Activated CD8-positive, alpha-beta memory T cell treated with anti-CD3 and anti-CD28 coated beads, Interleukin-2, amount 50 U/mL, for 1 hour (primary cell): ENCODE results near the gene C11orf21.
A peak's percentile ranks its signal among the peaks of the same experiment; 100 is the strongest.

ENCODE experiments used
- DNase-seq: peaks from one replicate; pipeline ENCODE4 v3.0.0-alpha.2; 2020; ENCODE audit errors: extremely low read depth

C11orf21 gene

DNA sequence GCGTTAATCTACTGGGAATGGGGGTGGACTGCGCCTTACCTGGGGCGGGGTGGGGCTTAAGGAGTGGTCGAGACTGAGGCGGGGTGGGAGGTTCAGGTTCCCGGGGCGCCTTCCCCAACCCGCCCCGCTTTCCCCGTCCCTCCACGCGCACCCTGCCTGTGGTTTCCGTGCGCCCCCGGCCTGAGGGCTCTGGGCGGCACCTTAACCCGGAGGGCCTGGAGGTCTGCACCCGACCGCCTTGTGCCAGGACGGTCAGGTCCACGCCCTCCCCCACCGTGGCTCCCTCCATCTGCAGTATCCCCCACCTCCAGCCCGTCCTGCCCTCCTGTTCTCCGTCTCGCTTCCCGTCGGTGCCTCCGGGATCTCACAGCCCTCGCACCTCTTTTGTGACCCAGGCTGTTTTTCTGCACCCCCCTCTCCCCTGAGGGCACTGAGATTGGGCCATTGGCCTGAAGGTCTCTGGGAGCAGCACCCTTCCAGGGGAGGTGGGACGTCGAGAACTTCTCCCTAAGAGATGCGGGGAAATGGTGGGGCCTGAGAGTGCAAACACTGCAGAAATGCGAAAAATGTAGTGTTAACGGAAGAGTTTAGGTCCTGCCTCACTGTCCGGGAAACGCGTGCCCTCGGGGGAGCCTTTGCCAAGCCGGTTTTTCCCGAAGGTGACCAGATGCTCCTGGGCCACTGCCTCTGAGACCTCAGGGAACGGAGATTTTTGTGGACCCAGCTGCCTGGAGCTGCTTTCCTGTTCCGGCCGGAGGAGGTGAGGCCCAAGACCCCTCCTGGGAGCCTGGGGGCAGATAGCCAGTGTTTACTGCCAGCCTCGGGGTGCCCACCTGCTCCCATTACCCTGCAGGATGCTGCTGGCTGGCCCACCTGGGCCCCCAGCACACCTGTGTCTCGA is 30.1 kb downstream of the C11orf21 start:
- DNase-seq: no peak

DNA sequence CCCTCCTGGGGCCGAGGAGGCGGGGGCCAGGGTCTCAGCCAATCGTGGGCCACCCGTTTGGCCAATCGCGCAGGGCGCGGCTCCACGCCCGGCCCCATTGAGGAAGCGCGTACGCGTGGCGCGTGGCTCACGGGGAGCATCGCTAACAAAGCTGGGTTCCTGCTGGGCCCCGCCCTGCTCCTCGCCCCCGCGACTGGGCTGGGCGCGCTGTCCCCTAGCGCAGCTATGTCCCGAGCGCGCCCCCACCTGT is 30.7 kb downstream of the C11orf21 start:
- no peak for DNase-seq

DNA sequence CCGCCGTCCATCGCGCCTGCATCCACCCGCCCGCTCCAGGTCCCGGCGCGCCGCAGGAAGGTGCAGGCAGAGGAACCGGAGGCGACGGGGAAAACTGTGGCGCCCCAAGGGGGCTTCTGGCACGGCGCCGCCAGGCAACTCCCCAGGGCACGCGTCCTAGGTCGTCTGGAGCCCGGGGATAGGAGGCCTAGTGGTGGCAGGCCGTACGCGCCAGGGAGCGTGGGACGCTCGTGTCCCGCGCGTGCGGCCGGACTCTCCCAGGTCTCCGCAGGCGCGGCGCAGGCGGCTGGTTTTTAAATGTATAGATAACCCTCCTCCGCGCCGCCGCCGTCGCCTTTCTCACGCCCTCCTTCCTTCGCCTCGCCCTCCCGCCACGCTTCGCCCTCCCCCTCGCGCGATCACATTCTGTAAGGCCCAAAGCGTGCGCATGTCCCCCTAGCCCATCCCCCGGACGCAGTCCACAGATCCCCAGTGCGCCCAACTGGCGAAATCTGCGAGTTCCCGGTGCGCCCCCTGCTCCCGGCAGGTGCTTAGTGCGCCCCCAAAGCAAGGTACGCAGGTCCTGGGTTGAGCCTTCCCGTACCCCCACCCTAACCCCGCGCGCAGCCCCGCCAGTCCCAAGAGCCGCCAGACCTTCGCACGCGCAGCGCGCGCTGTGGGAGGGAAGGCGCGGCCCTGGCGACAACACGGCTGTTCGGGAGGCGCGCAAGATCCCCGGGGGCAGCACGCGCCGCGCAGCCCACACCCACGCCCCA is 31.2 kb downstream of the C11orf21 start, which contains the start of gene ASCL2:
Gene ASCL2 (minus strand): TSS at position 267 of the 755 bp plus-strand sequence. CDS start 256 bp downstream, at position 11.
- DNase-seq: no peak

DNA sequence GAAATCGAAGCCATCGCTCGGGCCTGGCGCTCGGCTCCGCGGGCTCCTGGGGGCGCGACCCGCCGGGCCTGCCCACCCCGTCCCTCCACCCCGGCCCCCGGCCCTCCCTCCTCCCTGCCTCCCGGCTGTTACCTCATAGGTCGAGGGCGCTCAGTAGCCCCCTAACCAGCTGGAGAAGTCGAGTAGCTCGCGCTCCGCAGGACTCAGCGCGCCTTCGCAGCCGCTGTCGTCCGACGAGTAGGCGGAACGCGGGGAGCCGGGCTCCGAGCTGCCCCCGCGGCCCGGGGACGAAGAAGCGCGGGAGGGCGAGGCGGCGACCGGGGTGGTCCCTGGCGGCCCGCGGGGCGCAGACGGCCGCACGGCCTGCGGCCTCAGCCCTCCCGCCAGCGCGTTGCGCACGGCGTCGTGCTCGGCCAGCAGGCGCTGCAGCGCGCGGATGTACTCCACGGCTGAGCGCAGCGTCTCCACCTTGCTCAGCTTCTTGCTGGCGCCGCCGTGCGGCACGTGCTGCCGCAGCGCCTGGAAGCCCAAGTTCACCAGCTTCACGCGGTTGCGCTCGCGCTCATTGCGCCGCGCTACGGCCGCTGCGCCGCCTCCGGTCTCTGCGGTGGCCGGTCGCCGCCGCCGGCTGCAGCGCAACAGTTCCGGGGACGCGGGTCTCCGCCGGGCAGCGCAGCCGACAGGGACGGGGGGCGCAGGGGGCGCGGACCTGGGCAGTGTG is 32.0 kb downstream of the C11orf21 start:
- DNase-seq: no peak

DNA sequence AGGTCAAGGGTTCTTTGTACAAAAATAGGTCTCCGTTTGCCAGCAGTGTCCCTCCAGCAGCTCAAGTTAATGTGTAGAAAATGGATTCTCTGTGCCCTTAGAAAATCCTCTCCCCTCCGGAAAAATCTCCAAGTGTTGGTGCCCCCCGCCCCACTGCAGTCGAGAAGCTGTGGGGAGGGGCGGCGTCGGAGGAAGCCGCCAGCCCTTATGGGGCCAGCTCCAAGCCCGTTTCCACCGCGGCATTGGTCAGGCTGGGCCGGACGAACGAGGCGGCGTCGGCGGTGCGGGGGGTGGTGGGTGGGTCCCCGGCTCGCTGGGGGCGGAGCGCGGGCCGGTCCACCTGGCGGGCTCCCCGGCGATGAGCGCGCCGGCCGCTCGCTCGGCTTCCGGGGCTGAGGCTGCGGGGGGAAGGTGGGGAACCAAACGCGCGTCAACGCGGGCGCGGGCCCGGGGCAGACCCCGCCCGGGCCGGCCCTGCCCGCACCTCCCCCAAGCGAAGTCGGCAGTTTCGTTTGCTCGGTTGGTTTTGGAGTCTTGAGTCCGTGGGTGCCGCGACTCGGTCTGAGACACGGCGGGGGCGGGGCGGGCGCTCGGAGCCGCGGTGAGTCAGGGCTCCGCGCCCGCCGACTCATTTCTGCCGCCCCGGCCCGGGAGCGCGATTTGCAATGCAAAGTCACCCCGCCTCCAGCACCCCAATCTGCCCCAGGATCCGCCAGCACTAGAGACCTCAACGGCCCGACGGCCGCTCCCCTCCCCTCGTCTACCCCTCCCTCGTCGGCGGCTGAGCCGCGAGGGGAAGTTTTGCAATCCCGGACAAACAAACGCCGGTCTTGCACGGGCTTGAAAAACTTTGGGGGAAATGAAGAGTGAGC is 32.8 kb downstream of the C11orf21 start:
- peak; percentile 29 for DNase-seq

DNA sequence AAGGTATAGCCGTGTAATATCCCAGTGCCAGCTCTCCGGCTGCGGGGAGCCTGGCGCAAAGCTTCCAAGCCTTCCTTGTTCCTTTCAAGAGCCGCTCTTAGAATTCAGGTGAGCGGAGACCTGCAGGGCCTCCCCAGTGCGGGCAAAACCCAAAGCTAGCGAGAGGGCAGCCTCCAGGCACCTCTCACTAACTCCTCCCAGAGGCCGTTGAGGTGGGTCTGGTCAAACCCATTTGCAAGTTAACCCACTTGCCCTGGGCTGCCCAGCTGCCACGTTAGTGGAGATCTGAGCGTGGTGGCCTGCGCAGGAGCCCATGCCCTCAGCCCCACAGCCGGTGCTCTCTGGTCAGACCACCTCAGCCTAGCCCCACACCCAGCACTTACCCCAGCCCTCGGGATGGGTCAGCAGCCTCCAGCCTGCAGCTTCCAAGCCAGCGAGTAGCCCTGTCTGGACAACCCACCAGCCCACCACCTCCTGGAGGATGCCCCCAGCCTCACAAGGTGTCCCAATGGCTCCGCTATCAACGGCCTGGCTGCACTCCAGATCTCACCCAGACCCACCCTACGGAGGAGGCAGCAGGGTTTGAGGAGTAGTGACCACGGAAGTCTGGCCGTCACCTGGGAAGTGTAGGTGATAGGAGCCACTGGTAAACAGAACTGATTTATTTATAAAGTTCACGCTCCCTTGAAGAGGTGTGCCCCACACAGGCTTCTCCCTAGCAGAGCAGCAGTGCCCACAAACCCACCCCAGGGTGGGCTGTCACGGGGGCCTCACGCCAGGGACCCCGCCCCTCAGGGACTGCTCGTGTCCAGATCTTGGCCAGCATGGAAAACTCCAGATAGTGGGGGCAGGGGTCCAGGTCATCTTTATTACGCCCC is 33.6 kb downstream of the C11orf21 start:
- no peak for DNase-seq

DNA sequence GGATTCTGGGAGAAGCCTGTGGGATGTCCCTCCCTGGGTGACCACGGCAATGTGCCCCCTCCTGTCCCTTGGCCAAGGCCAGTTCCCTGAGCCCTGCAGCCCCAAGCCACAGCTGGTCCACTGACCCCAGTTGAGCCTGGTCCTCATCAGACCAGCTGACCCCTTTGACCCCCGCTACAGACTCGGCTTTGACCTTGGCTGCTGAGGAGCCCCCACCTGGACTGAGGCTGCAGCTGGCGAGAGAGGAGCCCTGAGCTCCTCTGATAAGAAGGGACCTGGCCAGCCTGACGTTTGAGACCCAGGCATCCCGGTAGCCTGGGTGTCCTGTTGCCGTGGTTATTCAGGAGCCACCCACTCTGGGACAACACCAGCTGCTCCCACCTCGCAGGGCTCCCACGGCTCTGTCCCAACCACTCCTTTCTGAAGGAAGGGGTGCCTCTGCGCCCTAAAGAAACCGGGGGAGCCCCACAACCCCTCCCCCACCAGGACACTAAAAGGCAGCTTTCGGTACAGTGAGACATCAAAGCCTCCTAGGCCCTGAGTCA is 34.3 kb downstream of the C11orf21 start:
- no peak for DNase-seq

DNA sequence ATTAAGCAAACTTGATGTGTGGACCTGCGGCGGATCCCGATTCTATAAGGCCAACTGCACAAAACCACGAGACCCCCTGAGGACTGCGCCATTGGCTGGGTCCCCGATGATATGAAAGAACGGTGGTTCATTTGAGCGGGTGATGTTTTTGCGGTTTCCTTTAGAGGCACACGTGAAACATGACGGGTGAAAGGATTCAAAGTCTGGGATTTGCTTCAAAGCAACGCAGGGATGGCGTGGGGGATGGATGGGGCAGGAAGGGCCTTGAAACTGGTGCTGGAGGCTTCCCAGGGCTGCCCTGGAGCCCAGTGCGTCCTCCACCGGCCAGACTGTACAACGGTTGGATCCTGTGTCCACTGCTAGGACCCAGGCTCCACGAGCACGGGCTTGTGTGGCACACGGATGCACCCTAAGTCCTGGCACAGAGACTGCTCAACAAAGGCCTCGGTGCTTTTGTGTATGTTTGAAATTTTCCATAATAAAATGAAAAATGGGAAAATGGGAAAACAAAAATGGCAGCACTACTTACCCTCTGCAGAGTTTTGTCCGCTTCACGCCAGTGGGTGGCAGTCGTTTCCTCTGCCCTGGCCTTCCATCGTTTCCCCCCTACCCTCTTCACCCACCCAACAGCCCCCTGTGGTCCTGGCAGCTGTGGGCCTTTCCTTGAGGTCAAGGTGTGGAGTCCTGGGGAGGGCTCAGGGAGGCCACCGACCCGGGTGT is 35.0 kb downstream of the C11orf21 start:
- no peak for DNase-seq

DNA sequence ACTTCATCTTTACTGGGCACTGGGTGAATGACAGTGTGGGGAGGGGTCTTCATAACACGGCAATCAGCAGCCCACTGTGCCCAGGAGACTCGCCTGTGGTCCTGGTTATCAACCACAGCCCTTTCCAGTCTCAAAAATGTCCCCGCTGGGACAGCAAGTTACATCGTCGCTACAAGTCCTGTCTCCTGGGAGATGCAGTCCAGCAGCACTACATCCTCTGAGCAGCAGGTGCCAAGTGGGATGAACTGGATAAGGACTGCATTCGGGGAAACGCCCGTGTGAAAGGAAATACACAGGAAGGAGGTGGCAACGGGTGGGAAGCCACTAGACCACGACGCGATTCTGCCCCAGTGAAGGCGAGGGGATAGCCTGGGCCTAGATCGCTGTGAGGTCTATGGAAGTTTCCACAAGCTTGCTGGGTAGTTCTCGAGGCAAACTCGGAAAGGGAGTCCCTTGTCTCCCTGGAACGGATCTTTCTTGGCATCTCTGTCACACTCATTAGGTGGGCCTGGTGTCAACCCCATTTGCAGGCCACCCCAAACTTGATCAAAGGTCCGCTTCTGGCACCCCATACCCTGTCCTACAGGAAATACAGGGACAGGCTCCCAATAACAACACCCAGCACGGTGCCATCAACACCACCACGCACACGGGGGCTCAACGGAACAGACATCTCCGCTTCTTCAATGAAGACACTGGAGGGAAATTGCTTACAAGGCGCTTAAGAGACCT is 35.7 kb downstream of the C11orf21 start:
- DNase-seq: no peak

DNA sequence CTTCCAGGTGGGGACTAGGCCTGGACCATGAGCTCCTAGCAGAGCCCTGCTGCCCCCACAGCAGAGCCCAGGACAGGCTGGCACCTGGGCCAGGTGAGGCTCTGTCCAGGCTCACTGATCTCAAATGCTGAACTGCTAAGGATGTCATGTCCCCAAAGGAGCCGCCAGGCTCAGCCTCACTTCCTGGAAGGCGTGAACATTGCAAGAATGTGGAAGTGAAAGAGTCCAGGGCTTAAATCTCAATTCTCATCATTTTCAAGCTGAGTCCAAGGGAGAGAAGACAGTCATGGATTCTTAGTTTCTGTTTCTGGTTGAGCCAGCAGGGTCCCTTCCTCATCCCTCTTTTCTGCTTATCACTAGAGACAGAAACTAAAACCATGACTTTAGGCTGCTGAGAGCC is 36.3 kb downstream of the C11orf21 start:
- DNase-seq: no peak

DNA sequence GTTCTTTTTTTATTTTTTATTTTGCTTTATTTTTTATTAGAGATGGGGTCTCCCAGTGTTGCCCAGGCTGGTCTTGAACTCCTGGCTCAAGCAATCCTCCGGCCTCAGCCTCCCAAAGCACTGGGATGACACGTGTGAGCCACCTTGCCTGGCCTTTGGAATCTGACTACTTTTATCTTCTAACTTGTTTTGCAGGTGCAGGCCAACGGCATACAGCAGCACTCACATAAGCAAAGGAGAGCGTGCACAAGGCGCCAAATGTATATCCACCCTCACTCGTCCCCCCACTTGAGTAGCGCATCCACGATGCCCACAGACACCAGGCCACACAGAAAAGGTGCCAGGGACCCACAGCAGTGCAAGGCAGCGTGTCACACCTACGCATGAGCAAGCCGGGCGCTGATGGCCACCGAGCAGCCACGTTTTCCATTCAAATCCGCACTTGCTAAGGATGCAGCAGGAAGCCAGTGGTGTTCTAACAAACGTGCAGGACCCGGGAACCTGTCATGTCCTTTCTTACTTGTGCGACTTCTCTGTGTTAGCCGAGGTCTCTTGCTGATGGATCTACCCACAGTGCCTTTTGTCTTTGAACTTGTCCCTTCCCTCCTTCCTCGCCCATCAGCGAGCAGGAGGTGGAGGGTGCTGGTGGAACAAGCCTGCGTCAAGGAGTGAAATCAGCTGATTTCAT is 37.2 kb downstream of the C11orf21 start:
- no peak for DNase-seq

DNA sequence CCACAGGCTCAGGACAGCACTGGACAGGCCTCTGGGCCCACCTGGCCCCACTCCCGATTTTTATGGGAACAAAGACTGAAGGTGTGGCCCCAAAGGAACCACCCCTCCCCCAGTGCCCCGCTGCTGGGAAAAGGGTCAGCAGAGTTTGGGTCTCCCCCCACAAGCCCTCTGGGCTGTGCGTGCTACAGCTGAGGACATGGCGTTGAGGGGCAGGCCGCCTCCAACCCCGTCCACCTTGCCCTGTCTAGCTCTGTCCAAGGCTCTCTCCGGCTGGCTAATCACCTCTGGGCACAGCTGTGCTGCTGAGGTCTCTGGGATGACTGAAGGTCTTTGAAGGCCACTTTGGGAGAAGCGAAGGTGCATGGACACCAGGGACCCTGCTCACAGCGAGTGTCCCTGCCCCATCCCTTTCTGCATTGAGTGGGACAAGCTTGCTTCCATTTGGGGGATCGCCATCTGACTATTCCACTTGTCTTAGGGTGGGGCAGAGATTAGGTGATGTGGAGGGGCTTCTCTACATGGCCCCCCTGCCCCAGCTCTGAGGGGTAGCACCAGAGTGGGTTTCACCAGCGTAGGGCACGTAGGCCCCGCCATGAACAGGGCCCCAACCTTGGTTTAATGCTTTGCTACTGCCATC is 37.9 kb downstream of the C11orf21 start:
- no peak for DNase-seq

DNA sequence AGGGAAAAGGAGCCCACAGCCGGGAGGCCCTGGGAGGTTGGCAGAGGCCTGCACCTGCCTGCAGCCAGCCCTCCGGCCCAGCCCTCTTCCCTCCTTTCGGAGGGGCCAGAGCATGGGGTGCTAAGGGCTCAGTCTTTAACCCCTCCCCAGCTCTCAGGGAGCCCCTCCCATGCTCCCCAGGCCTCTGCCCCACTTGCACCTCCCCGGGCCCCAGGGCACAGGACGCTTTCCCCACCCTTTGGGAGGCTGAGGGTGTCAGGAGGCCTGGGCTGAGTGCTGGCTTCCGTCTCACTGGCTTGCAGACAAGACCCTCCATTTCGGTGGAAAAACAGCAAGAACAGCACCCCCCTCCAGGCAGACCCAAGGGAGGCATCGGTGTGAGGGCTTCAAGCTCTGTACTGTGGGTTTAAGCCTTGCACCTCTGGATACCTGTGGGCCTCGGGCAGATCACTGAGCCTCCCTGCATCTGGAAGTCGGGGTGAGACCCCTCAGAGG is 38.6 kb downstream of the C11orf21 start:
- DNase-seq: no peak

DNA sequence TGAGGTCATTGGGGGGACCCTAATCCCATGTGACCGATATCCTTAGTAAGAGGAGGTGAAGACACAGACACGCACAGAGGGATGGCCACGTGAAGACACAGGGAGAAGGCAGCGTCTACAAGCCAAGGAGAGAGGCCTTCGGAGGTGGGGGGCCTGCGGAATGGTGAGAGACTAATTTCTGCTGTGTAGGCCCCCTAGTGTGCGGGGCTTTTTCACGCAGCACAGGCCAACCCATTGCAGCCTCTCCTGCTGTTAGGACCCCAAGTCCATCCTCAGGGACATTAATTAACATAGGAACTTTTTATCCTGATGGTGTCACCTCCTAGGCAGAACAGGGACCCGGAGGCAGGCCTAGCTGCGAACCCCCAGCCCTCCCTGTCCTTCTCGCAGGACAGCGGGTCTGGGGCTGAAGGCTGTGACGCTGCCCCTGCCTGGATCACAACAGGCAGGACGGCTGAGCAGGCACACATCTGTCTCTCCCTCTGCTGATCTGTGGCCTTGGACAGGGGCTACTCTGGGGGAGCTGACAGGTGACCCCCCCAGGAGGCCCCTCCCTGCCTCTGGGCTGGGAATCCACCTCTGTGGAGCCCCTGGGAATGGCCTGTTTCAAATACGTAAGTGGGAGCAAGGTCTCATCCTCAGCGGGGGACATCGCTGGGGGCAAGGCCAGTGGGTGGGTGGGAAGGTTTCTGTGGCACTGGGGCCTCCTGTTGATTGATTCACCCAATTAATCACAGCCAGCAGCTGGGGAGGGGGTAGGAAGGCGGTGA is 39.2 kb downstream of the C11orf21 start:
- DNase-seq: no peak

DNA sequence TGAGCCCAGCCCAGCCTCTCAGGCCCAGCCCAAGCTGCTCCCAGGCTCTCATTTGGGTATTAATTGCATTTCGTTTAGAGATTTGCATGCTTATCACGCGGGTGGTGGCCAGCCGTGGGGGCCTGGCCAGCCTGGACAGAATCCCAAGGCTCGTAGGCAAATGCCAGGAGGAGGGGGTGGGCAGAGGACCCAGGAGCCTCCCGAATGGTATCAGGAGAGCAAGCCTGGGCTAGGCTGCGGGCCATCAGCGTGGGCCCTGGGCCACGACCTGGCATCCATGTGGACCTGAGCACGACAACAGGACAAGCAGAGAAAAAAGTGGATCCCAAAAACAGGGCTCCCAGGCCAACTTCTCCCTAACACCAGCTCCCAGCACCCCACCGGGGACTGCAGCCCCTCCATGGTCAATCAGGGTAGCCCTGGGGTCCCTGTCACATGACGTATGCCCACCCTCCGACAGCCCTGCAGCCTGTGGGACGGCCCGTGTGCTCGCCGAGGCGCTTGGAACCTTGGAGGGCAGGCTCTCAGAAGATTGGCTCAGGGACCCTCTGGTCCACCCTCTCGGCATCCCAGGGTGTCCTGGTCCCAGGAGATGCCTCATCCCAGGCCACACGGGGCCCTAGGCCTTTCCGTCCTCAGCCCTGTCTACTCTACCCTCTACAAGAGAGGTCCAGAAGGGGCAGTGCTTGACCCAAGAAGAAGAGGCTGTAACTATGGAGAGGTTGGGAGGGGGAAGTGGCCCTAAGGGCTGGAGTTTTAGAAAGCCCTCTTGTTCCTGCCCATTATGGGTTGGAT is 40.1 kb downstream of the C11orf21 start:
- no peak for DNase-seq
